SKM-1 treated with dmso at 0.1 percent for 144 hours (cell line): ENCODE data around the gene RILP.

ENCODE experiments used
- DNase-seq: peaks from one replicate; lab custom pipeline; 2025; ENCODE audit not compliant: unreplicated experiment; lab: John Stamatoyannopoulos, UW

Gene RILP

DNA sequence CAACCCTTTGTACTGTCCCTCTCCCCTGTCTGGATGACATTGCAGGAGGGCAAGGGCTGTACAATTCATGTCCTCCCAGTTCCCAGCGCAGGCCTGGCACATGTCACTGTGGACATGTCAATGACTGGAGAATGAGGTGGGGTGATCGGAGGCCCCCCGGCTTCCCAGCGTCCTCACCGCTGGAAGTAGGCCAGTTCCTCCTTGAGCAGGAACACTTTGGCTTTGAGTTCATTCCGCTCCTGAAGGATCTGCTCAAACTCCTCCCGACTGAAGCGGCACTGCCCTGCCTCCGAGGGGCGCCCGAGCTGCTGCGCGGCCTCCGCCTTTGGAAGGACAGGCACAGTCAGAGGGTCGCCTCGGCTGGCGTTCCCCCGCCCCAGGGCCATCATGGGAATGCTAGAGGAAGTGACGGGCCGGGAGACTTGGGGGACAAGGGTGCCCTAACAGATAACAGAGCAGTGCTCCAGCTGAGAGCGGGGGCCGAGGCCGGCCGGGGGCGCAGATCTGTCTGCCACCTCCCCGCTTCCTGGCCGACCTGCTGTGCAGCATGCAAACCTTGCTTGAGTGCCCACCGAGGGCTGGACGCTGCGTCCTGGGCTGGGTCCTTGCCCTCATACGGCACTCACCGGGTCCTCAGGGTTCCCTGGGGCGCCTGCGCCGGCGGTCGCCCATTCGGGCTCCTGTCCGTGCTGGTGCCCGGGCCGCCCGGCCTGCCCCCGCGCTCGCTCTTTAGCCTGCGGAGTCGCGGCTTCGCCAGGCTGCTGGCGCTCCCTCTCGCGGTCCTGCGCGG lies 1.3 kb downstream of the RILP start:
- DNase-seq = no peak

DNA sequence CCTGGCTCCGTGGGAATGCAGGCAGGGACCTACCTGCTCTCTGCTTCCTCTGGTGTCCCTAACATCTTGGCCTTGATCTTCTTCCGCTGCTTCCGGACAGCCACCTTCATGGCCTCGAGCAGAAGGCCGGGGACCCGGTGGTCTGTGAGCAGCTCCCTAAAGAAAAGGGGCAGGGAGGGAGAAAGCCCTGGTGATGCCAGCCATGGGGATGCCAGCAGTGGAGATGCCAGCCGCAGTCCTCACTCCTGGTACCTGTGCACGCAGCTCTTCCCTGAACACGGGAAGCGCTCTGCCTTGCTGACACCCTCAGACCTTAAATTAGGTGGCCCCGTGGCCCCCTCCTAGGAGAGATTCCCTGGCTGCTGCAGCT lies 1.9 kb downstream of the RILP start:
- DNase-seq = no peak

DNA sequence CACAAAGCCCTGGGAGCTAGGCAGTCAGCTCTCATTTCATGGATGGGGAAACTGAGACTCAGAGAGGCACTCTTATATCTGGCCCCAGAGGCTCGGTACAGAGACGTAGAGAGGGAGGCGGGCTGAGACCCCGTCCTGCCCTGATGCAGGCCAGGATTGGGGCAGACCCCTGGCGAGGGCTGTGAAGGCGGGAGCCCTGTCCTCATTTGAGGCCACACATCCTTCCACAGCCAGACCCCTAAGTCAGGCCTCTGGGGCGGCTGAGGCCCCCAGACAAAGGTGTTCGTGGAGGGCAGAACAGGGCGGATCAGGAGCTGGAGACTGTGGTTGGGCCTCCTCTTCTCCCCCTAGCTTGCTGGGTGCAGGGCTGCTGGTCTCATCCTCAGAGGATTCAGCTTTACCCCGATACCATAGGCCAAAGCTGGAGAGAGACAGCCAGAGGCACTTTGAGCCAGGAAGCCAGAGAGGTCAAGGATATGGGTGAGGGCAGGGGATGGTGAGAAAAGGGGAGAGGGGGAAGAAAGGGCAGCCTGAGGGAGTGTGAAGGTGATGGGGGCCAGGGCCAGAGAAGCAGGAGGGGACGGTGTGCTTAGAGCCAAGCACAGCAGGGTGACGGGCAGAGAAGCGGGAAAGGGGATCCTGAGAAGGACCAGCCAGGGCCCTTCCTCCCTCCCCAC lies 3.3 kb downstream of the RILP start:
- DNase-seq = no peak

DNA sequence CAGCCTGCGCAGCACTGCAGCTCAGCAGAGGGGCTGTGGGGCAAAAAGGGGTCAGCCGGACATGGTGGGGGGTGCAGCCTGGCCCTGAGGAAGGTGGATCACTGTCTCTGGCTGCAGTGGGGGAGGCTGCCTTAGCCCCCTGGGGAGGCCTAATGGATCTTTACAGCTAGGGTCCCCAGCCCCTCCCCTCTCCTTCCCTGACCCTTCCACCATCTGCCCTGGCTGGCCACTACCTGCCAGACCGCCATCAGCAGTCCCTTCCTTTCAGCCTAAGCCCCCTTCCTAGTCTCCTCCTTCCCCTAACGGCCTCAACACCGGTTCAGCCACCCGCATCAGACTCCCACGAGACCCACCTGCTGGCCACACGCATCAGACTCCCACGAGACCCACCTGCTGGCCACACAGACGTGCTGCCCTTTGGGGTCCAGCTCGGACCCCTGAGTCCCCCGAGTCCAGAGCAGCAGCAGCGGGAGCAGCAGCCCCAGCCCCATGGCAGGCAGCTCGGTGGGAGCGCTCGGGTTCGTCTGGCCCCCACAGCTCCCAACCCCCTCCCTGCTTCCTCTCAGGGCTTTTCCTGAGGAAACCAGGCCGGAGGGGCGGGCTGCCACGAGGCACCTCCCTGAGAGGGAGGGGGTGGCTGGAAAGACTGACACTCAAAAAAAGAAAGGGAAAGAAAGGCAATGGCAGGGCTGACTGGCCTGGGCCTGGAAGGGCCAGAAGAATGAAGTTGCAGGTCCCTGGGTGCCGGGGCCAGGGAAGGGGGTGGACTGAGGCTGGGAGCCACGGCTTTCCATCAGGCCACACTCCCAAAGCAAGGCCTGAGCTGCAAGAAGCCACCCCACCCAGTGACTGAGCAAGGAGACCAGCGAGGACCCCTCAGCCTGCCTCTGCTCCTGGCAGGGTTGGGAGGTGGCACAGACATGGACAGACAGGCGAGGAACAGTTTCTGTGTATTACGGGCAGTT lies 4.2 kb downstream of the RILP start, which contains the start of gene SCARF1:
TSS of gene SCARF1 (minus strand) at position 526 of the 965 bp plus-strand sequence. CDS start at position 491, 35 bp downstream.
- no peak for DNase-seq

DNA sequence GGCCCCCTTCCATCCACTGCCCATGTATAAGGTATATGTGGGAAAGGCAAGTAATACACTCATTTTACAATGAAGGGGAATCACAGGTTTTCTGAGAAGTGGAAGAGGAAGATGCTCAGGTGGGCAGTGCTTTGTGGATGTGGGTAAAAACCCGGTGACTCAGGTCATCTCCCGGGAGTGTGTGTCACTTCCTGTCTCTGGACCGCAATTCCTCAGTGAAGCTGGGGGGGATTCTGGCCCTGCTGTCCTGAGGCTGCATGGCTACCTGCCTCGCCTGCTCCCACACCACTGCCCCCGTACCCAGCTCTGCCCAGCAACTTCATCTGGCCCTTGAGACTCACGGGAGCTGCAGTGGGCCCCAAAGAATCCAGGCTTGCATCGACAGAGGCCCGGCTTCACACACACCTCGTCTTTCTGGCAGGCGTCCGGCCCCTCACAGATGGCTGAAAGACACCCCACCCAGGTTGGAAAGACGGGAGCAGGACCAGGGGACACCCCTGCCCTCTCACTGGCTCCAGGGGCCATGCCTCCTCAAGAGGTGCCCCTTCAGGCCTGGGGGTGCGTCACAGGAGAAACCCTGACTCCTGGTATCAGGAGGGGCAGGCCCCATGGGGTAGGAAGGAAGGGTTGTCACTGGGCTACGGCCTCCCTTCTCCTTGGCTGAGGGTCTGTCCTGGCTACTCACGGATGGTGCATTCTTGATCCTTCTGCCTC lies 5.0 kb downstream of the RILP start:
- no peak for DNase-seq

DNA sequence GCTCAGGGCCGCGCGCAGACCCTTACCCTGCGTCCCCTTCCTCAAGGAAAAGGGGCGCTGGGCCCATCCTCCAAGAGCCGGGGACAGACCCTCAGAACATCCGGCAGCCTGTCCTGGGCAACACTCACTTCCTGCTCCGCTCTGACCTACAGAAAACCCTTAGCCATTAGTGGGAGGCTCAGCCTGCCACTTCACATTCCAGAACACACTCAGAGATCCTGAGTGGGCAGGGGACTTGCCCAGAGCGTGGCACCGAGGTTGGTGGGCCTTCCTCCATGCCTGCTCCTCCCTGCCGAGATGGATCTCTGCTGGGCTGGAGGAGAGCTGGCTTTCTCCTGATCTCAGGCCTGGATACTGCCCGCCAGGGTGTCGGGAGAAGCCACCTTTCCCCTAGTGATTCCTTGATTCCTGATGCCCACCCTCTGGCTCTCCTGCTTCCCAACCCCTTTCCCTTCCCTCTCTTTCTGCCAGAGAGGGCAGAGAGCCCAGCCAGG lies 5.6 kb downstream of the RILP start:
- no peak for DNase-seq

DNA sequence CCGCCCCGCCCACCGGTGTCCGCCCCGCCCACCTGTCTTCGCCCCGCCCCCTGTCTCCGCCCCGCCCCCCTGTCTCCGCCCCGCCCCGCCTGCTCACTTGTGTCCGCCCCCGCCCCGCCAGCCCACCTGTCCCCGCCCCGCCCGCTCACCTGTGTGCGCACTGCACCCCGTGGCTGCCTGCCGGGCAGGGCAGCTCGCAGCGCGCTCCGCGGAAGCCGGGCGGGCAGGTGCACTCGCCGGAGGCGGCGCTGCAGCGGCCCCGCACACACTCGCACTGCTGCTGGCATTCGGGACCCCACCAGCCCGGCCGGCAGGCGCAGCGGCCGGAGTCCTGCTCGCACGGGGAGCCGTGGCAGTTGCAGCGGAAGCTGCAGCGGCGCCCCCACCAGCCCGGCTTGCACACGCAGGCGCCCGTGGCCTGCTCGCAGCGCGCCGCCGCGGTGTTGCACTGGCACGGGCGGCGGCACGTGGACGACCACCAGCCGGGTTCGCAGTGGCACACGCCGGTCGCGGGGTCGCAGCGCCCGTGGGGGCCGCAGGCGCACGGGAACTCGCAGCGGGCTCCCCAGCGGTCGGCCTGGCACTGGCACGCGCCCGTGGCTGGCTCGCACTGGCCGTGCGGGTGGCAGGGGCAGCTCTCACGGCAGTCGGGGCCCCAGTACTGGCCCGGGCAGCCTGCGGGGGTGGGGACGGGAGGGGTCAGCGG lies 6.2 kb downstream of the RILP start:
- no peak for DNase-seq

DNA sequence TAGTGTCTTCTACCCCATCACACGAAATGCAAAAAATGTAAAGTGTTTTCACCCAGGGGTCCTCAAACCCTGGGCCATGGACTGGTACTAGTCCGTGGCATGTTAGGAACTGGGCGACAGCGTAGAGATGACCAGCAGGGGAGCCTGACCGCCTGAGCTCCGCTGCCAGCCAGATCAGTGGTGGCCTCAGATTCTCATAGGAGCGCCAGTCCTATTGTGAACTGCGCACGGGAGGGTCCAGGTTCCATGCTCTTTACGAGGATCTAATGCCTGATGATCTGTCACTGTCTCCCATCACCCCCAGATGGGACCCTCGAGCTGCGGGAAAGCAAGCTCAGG lies 8.6 kb downstream of the RILP start:
- no peak for DNase-seq

DNA sequence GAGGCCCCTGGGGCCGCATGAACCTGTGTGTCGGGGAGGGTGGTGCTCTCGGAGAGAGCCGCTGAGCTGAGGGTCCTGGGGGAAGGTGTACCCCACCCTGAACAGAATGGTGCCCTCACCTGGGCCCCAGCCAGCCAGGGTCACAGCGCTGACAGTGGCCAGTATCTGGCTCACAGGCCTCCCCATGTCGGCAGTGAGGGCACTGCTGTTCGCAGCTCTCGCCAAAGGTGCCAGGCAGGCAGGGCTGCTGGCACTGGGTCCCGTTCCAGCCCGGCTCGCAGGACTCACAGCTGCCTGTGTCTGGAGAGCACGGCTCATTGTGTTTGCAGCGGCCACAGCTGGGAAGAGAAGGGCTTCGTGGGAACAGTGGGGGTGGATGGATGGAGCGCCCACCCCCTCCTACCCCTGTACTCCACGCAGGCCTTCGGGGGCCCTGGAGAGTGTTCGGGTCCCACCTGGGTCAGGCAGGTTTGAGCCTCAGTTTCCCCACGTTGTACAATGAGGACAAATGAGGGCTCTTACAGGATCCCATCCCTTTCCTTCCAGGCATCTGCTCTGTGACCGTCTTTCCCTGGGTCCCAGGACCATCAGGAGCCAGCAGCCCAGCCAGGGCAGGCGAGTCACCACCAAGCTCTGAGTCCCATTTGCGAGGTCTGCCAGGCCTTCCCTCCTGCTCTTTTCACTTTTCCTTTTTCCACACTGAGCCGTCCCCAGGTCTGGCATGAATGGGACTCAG lies 9.2 kb downstream of the RILP start:
- no peak for DNase-seq

DNA sequence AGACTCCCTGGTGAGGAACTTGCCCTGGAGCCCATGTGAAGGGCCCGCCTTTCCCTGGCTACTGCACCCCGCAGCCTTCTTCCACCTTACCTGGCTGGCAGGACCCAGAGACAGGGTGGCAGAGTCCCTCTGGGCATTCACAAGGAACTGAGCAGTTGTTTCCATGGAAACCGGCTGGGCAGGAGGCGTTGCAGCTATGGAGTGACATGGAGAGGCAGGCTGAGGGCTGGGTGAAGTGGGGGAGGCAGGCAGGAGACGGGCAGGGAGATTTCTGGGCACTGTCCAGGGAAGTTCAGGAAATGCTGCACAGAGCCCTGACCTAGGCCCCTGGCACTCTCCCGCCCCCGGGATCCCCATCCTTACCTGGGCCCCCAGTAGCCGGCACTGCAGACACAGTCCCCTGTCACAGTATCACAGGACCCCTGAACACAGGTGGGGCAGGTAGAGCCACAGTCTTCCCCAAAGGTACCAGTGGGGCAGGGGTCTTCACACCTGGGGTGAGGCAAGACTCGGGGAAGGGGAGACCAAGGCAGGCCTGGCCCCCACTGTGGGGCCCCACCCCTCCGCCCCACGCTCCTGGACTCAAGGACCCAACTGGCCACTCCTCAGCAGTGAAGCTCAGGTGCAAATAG lies 10.0 kb downstream of the RILP start:
- DNase-seq = no peak

DNA sequence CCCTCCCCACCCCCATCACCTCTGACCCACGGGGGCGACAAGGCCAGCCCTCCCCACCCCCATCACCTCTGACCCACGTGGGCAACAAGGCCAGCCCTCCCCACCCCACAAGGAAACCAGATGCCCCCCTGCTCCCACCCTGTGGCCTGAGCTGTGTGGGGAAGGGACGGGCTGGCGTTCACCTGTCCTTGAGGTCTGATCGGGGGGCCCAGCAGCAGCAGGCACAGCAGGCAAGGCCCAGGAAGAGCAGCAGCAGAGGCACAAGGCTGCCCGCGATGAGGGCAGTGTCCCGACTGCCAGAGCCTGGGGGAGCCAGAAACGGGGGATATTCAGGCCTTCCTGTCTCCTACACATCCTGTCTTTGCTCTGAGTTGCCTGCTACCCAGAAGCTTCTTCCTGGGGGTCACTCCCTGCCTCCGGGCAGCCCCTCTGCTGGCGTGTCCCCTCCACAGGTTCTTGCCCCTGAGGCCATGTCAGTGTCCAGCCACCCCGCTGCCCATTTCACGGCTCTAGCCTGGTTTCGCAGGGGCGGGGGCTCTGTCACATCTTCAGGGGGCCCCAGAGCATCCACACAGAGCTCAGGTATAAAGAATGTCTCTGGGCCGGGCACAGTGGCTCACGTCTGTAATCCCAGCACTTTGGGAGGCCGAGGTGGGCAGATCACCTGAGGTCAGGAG lies 10.9 kb downstream of the RILP start:
- DNase-seq = no peak

DNA sequence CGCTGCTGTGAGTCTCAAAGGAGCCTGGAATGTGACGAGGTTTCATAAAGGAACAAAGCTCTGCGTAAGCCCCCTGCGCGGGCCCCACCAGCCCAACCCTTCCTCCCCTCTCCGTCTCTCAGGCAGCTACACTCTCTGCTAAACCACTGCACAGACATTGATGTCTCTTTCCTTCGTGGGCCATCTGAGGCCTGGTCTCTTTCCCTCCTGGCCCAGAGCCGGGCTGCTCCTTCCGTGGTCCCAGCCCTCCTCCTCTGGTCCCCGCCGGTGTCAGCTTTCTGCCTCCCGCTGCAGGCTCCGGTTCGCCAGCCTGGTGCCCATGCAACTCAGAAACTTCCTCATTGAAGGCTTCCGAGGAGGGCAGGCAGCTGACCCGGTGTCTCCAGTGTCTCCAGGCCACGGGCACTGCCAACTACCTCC lies 11.5 kb downstream of the RILP start:
- DNase-seq = no peak

DNA sequence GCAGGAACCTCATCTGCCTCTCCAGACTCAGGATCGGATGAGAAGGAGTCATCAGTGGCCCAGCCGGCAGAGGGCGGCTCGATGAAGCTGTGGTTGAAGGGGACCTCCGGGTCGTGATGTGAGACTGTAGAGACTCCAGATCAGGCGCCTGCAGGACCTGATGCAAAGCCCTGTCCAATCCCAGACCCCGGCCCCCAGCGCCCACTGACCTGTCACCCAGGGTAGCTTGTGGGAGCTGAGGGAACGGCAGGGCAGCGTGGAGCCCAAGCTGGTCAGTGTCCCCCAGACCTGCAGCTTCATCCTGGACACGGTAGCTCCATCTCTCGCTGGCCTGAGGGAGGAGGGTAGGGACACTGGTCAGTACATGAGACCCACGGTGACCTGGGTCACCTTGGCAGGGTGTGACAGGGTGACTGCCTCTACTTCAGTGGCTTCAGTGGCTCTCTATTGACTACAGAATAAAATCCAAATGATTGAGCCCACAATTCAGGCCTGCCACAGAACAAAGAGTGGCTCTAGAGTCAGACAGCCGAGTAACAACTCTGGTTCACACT lies 12.9 kb downstream of the RILP start:
- DNase-seq = no peak

DNA sequence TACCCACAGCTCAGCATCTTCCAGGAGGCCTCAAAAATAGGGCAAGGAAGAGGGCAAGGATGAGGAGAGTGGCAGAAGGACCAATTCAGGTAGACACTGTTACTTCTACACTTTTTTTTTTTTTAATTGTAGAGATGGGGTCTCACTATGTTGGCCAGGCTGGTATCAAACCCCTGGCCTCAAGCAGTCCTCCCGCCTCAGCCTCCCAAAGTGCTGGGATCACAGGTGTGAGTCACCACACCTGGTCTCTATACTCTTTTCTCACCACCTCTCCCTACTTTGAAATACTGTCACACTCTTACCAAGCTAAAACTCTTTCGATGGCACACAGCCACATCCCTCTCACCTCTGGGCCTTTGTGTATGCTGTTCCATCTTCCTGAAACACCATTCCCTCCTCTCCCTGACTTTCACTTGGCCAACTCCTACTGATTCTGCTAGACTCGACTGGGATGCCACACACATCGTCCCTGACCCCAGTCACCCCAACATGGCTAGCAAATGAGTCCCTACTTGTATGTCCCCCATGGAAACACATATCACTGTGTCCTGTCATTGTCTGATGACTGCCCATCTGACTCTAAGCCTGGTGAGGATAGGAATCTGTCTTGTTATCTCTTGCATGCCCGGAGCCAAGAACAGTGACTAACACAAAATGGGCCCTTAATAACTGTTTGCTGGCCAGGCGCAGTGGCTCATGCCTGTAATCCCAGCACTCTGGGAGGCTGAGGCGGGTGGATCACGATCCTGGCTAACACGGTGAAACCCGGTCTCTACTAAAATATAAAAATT lies 13.8 kb downstream of the RILP start:
- no peak for DNase-seq

DNA sequence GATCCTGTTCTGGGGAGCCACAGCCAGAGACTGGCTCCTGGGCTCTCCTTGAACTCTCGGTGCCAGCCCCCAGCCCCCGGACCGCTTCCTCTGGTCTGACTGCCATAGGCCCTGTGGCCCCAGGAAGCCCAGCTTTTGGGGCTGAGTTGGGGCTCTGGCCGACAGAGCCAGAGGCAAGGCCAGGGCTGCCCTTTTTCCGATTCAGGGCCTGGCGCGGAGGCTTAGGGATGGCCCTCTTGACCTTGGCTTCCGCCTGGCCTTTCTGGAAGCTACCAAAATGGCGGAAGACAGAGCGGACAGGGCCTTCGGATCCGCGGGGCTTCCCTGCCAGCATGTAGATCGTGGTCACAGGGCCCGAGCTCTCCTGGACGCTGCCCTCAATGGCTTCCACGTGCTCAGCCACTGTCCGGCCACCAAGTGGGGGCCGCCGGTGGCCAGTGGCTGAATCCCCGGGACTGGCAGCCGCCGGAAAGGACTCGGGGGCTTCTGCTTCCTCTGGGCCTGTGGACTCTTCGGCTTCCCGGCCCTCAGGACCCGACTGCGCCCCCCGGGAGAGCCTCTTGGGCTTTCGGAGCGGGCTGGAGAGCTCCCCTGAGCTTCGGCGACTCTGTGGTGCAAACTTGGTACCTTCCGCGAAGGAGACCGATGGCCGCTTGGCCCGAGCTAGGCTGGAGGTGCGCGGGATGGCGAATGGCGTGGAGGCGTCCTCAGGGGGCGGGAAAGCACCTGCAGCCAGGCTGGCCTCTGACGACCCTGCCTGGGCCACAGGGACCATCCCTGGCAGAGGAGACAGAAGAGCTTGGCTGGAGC lies 14.6 kb downstream of the RILP start:
- no peak for DNase-seq

DNA sequence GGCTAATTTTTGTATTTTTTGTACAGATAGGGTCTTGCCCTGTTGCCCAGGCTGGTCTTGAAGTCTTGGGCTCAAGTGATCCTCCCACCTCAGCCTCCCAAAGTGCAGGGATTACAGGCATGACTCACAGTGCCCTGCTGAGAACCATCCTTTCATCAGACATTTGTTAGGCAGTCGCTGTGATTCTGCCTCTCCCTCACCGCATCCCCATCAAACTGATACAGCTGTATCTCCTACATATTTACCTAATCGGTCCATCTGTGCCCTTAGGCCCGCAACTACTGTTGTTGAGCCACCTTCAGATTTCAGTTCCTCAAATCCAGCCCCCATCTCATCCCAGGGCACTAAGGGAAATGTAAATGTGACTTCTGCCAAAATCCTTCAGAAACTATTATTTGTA lies 19.0 kb downstream of the RILP start:
- DNase-seq = no peak
